GM19035 (cell line): ENCODE measurements around the gene CGB3.
A peak's percentile ranks its signal among the peaks of the same experiment; 100 is the strongest.
"Not testable (repeated sequence)": the region's sequence is repeated elsewhere in the genome, so short reads cannot be mapped to it uniquely, and the experiment has no call there.

ENCODE experiments used
- ATAC-seq: cut with Tn5 transposase; IDR thresholded peaks from one replicate; pipeline ENCODE4 v1.9.1; 2021; ENCODE audit not compliant: unreplicated experiment

The CGB3 gene

GRCh38 chr19:49042666-49043065 lies 18.5 kb upstream of the CGB3 start:
- not testable (repeated sequence) for ATAC-seq

DNA sequence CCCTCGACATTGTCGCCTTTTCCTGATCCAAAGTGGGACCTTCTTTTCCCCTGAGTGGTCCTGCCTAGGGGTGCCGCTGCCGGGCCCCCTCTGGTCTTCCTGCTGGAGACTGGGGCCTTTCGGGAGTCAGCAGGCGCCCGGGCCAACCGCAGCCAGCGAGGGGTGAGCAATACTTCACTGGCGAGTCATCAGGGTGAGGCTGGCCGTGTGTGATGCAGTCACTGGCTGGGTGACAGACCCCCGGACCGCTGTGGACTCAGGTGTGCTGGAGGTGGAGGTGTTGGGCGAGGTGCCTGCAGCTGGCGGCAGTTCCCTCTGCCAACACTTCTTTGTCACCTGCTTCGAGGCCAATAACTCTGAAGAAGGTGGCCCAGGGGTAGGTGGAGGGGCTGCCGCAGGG lies 18.0 kb upstream of the CGB3 start:
- no peak for ATAC-seq

DNA sequence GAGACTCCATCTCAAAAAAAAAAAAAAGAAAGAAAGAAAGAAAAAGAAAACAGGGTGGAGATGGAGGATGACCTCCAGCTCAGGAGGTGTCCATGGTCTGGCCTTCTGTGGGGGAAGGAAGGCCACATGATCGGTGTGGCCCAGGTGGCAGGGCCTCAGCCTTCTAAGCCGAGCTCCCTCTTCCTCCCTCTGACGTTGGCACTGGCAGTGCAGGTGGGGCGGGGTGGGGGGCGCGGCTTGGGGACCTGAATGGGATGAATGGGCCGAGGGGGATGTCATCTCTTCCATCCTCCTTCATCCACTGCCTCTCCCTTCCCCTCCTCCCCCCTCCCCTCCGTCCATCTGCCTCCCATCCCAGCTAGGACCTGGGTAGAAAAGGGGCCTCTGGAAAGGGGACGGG lies 15.6 kb upstream of the CGB3 start:
- ATAC-seq = not testable (repeated sequence)

DNA sequence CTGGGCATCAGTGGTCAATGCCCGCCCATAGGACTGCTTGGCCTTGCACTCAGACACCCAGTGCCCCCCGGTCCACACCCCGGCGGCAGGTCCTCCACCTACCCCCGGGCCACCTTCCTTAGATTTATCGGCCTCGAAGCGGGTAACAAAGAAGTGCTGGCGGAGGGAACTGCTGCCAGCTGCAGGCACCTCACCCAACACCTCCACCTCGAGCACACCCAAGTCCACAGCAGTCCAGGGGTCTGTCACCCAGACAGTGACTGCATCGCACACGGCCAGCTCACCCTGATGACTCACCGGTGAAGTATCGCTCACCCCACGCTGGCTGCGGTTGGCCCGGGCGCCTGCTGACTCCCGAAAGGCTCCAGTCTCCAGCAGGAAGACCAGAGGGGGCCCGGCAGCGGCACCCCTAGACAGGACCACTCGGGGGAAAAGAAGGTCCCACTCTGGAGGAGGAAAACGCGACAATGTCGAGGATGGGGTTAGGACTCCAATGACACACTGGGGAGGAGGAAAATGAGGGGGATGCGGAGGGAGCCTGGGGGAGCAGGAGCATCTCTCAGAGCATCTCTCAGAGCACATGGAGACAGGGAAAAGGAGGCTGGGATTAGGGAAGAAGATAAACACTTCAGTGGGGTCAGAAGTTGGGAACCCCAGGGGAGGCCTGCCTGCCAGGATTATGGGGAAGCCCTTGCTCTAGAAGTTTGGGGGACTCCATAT lies 14.6 kb upstream of the CGB3 start:
- ATAC-seq = not testable (repeated sequence)

- ATAC-seq = not testable (repeated sequence)
Observed at GRCh38 chr19:49038111-49038510, 14.0 kb upstream of the CGB3 start.

GRCh38 chr19:49036815-49037214 lies 12.7 kb upstream of the CGB3 start, which contains the start of gene CGB1:
Gene CGB1 (minus strand): TSS chr19:49036895. CDS start chr19:49036711, 184 bp downstream.
- not testable (repeated sequence) for ATAC-seq

- ATAC-seq = not testable (repeated sequence)
Observed at GRCh38 chr19:49031642-49032301, 7.6 kb upstream of the CGB3 start, which contains the start of gene CGB2. Gene CGB2 (plus strand): TSS chr19:49031890. CDS start chr19:49032096, 206 bp downstream.

- ATAC-seq = not testable (repeated sequence)
Observed at GRCh38 chr19:49030323-49030722, 6.2 kb upstream of the CGB3 start.

DNA sequence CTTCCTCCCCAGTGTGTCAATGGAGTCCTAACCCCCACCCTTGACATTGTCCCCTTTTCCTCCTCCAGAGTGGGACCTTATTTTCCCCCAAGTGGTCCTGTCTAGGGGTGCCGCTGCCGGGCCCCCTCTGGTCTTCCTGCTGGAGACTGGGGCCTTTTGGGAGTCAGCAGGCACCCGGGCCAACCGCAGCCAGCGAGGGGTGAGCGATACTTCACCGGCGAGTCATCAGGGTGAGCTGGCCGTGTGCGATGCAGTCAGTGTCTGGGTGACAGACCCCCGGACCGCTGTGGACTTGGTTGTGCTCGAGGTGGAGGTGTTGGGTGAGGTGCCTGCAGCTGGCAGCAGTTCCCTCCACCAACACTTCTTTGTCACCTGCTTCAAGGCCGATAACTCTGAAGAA lies 5.6 kb upstream of the CGB3 start:
- not testable (repeated sequence) for ATAC-seq

DNA sequence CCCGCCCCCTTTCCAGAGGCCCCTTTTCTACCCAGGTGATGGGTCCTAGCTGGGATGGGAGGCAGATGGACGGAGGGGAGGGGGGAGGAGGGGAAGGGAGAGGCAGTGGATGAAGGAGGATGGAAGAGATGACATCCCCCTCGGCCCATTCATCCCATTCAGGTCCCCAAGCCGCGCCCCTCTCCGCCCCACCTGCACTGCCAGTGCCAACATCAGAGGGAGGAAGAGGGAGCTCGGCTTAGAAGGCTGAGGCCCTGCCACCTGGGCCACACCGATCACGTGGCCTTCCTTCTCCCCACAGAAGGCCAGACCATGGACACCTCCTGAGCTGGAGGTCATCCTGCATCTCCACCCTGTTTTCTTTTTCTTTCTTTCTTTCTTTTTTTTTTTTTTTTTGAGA lies 4.6 kb upstream of the CGB3 start:
- not testable (repeated sequence) for ATAC-seq

DNA sequence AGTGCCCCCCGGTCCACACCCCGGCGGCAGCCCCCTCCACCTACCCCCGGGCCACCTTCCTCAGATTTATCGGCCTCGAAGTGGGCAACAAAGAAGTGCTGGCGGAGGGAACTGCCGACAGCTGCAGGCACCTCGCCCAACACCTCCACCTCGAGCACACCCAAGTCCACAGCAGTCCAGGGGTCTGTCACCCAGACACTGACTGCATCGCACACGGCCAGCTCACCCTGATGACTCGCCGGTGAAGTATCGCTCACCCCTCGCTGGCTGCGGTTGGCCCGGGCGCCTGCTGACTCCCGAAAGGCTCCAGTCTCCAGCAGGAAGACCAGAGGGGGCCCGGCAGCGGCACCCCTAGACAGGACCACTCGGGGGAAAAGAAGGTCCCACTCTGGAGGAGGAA lies 1.5 kb upstream of the CGB3 start:
- ATAC-seq = not testable (repeated sequence)

- not testable (repeated sequence) for ATAC-seq
Observed at GRCh38 chr19:49025088-49025487, 955 bp upstream of the CGB3 start.

- no peak for ATAC-seq
Observed at GRCh38 chr19:49022116-49022515, 2.0 kb downstream of the CGB3 start.

DNA sequence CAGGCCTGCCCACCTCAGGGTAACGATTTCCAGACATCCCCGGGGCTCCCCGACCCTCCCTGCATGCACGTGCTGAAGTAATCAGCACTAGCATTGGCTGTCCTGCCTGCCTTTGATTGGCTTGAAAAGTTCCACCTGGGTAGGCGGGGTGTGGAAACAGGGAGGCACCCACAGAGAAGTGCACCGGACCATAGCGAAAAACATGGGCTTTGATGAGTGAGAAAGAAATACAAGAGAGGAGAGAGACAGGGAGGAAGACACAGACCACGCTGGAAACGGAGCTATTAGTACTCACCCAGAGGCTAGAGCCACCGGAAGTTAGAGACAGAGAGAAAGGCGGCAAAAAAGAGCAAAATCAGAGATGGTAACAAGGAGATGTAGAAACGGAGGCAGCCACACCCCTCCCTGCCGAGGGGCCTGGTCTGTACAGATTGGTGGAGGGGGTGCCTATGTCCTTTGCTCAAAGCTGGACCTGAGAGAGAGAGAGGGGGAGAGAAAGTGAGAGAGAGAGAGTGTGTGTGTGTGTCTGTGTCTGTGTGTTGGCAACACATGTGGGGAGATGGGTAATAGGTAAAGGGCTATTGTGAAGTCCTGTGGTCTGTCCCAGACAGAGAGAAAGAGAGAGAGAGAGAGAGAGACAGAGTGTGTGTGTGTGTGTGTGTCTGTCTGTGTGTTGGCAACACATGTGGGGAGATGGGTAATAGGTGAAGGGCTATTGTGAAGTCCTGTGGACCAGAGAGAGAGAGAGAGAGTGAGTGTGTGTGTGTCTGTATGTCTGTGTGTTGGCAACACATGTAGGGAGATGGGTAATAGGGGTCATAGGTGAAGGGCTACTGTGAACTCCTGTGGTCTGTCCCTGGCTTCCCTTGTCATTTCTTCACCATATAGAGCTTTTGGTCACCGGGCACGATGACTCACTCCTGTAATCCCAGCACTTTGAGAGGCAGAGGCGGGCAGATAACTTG lies 2.9 kb downstream of the CGB3 start:
- no peak for ATAC-seq

DNA sequence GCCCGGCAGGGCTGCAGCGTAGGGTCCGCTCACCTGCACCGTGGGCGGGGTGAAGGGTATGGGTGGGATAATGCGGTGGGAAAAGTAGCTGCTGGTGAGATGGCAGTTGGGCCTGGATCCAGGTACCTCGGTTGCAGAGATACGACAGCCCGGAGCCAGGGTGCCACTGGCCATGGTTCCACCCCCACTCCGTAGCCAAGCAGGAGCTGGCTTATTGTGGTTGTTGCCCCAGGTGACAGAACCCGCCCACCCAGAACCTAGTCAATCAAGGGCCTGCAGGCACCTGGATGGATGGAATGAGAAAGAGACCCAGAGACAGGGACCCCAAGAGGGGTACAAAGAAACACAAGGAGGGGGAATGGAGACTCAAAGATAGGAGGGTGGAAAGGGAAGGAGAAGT lies 3.8 kb downstream of the CGB3 start:
- no peak for ATAC-seq

- ATAC-seq = peak; percentile 49
Observed at GRCh38 chr19:49019242-49019932, 4.7 kb downstream of the CGB3 start.

DNA sequence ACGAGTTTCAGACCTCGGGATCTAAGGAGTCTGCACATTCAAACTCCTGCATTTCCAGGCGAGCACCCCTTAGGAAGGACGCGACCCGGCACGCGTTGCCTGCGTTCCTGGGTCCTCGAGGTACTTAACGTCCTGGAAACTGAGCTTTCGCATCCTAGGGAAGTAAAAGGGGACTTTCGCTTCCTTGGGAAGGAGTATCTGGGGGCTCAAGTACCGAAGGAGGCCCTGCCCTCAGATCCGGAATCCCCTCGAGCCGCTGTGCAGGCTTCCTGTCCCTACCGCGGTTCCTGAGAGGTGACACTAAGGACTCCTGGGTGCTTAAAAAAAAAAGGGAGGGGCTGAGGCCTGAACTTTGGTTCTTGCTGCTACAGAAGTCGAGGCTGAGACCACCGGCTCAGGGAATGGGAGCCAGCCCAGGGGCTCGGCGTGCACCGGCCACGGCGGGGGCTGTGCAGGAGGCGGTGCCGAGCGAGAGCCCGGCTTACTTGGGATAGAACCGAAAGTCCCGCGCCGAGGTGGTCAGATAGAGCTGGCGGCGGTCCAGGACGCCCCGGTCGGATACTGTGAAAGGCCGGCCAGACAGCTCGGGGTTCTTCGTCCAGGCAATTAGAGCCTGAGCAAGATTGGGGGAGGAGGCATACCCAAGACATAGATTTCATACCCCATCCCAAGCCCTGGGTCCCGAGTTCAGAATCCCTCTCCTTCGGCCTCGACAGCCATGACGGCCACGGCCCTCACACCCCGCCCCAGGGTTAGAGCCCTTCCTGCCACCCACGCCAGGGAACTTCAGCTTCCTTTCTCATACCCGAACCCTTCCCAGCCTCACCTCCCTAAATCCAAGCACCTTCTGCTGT lies 5.5 kb downstream of the CGB3 start:
- not testable (repeated sequence) for ATAC-seq

GRCh38 chr19:49017666-49018351 lies 6.3 kb downstream of the CGB3 start:
- ATAC-seq = peak; percentile 43

DNA sequence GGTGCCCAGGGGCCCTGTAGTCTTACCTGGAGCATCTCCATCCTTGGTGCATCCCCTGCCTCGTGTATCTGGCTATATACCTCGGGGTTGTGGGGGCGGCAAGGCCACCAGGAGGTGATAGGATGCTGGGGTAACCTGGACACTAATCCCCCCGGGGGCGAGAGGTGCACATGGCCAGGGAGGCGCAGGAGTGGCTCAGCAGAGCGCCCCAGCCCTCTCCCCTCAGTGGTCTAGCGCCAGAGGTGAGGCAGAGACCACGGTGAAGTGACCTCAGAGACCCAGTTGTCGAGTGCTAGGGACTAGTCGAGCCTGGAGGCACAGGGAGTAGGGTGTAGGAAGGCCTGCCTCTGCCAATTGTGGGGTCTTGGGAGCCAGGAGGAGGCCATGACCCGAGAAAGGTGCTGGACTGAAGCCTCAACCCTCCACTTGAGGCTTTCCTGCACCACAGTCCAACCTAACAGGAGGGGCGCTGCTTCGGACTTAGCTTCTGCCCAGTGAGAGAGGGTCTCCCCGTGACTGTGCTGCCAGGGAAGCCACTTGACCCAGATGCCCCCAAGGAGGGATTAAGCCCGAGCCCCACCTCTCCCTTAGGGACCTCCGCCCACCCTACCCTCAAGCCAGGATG lies 7.0 kb downstream of the CGB3 start, which contains the start of gene LHB:
TSS of gene LHB (minus strand) at position 51 of the 625 bp plus-strand sequence. CDS start at position 41, 10 bp downstream.
- no peak for ATAC-seq
